GM19035 (cell line): ENCODE results near the gene ZNF212.
A peak's percentile ranks its signal among the peaks of the same experiment; 100 is the strongest.

Source experiments
- ATAC-seq: cut with Tn5 transposase; IDR thresholded peaks from one replicate; pipeline ENCODE4 v1.9.1; 2021; ENCODE audit not compliant: unreplicated experiment

ZNF212 gene

DNA sequence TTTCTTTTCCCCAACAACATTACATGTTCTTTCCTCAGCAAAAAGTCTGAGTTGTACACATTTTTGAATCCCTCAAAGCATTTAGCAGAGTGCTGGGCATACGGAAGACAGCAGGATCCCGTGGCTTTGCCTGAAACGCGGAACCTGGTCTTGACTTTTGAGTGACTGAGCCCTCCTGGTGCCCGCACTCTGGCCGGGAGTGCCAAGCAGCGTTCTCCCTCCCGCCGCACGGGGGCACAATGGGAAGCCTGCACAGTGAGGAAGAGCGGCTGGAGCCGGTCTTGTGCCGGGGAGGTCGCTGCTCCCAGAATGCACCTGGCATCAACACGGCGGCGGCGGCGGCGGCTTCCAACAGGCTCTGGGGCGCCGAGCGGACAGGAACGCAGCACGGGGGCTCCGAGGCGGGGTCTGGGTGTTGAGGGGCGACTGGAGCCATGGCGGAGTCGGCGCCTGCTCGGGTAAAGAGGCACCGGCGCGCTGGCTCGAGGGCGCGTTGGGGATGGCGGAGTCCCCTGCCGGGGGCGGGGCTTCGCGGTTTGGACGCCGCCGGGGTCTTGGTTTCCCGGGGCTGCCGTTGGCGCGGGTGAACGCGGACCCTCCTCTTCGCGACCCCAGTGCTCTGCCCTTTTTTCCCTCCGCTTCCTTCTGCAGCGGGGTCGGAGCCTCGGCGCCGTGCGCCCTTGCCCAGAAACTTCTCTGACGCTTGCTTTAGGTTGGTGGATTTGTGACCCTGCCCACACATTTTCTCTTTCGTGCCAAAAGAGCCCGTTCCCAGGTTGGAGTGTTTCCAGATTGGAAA lies at the start of gene ZNF212:
TSS of gene ZNF212 (plus strand) at position 307 of the 799 bp plus-strand sequence. CDS start at position 435, 128 bp downstream.
- peak; percentile 99 for ATAC-seq

DNA sequence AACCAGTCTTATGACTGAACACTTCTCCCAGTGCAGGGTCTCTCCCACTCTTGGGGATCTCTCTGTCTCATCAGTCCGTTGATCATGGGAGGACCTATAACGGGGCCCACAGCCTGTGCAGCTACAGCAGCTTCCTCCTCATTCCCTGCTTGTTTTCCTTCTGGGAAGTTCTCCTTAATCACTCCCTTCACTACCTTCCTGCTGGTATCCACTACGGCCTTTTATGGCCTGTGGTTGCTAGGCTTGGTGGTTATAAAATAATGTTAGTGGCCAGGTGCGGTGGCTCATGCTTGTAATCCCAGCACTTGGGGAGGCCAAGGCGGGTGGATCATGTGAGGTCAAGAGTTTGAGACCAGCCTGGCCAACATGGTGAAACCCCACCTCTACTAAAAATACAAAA lies 47.6 kb upstream of the ZNF212 start:
- ATAC-seq: no peak

DNA sequence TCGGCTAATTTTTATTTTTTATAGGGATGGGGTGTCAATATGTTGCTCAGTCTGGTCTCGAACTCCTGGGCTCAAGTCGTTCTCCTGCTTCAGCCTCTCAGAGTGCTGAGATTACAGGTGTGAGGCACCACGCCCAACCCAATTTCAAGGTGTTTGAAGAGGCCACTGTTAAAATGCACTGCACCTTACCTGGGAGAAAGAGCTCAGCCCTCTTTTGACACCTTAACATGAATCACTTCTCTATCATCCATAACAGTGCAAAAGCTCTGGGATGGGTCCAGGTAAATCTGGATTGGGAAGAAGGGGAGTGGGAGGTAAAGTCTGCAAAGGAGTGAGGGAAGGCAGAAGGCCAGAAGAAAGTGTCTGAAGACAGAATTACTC lies 44.7 kb upstream of the ZNF212 start:
- ATAC-seq: no peak

DNA sequence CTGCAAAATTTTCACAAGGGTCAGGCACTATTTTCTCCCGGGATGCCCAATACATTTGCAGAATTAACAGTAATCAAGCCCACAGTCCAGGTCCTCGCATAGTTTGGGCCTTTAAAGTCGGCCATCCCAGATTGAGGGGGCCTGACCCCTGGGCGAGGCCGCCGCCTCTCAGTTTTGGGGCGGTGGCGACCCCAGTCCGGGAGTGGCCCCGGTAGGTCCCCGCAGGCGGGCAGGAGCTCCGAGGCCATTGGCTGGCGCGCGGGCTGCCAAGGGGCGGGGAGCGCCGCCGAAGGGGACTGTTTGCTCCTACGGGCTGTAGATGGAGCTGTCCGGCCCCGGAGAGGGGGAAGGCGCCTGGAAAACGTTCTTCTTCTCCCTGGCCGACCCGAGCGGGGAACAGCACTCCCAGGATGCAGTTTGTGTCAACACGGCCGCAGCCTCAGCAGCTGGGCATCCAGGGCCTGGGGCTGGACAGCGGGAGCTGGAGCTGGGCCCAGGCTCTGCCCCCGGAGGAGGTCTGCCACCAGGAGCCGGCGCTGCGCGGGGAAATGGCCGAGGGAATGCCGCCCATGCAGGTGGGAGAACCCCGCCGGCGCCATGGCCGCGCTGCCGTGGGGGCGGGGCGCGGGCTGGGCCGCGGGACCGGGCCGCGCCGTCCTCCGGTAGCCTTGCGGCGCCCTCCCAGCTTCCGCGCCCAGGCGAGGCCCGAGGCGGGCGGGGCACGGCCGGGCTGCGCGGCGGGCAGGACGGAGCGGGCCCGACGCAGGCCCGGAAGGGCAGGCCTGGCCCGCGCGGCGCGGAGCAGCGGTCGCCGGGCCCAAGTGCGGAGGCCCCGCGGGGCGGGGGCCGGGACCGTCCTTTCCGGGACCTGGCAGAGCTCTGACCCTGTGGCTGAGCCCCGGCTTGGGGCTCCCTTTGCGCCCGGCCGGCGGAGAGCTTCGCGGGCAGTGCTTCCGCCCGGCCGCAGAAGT lies 44.0 kb upstream of the ZNF212 start, which contains the start of gene ZNF282:
TSS of gene ZNF282 (plus strand) at position 367 of the 971 bp plus-strand sequence. CDS start at position 411, 44 bp downstream.
- ATAC-seq: peak; percentile 90

DNA sequence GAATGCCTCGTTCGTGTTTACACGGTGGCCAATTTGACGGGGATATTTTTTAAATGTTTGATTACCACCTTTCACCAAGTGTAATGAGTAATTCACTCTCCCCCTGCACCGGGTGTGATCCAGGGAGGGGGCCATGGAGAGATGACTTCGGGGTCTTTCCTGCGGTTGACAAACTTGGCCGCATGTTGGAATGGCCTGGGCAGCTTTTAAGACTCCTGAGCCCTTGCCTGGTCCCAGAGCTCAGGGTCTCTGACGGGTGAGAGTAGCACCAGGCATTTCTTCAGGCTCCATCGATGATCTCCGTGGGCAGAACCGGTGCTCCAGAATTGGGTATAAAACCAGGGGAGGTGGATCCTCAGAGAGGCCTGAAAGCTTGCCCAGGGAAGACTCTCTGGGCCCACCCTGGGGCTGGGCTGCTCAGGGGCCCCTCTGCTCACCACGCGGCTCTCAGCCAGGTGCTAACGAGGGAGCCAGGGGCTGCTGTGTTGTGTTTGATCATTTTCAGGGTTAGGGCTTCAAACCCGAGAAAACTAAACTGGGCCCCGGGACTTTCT lies 43.2 kb upstream of the ZNF212 start:
- peak; percentile 21 for ATAC-seq

DNA sequence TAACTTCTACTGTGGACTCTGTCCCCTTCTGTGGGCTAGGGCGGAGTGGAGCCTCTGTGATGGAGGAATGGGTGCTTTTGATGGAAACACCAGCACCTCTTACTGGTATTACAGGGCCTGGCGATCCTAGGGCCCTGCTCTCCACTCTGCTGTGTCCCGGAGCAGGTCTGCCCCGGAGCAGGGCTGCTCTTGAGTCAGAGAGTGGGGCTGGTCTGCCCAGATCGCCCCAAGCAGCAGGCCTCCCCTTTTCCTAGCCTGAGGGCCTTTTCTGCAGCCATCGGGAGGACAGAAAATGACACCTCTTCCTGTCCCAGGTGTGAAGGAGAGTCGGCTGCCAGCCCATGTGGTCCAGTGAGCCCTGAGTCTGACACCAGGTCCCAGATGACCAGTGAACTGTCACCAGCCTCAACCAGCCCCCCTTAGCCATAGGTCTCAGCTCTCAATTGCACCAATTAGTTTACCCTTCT lies 42.7 kb upstream of the ZNF212 start:
- ATAC-seq: peak; percentile 14

DNA sequence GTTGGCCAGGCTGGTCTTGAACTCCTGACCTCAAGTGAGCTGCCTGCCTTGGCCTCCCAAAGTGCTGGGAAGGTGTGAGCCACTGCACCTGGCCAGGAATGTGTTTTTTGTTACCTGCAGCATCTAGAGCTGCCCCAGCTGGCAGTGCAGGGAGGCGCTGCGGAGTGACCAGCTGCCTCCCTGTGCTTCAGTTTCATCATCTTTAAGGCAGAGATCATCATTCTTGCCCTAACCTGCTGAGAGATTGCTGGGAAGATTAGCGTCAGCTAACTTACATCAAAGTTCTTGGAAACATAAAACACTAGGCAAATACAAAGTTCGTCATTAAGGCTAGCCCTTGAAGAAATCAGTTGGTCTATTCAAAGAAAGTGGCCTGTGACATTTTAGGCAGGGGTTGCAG lies 41.8 kb upstream of the ZNF212 start:
- no peak for ATAC-seq

DNA sequence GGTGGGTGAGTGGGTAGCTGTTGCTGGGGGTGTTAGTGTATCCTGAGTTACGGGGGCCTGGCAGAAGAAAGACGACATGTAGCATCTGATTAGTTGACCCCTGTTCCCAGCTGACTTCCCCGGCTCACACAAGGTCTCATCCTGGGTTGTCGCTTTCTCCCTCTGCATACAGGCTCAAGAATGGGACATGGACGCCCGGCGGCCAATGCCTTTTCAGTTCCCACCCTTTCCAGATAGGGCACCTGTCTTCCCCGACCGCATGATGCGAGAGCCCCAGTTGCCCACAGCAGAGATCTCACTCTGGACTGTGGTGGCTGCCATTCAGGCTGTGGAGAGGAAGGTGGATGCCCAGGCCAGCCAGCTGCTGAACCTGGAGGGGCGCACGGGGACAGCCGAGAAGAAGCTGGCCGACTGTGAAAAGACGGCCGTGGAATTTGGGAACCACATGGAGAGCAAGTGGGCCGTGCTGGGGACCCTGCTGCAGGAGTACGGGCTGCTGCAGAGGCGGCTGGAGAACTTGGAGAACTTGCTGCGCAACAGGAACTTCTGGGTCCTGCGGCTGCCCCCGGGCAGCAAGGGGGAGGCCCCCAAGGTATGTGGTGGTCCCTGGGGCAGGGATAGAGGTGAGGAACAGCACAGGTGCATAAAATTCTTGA lies 41.2 kb upstream of the ZNF212 start:
- ATAC-seq: no peak

DNA sequence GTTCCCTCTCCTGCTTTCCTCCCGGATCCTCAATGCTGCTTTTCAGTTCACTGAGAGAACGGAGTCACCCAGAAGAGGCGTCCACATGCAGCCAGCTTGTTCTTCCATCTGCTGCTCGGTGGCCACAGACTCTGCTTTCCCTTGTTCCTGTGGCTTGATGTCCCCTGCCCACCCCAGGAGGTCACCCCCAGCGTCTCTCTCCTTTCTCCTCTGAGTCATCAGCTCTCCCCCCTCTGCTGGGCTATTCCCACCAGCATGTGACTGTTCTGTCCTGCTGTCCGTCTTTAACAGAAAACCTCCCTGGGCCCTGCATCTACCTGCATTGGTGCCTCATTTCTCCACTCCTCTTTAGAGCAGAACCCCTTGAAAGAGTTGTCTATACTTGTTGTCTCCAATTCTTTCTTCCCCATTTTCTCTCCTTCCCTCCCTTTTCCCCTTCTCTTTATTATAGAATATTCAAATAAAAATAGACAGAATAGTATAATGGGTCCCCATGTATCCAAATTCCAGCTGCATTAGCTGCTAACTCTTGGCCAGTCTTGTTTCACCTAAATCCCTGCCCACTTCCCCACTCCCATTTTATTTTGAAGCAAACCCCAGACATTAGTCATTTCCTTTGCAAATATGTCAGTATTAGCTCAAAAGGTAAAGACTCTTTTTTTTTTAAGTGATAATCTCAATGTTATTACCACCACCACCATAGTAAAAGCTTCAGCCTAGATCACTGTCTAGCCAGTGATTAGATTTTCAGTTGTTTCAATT lies 40.0 kb upstream of the ZNF212 start:
- ATAC-seq: no peak

DNA sequence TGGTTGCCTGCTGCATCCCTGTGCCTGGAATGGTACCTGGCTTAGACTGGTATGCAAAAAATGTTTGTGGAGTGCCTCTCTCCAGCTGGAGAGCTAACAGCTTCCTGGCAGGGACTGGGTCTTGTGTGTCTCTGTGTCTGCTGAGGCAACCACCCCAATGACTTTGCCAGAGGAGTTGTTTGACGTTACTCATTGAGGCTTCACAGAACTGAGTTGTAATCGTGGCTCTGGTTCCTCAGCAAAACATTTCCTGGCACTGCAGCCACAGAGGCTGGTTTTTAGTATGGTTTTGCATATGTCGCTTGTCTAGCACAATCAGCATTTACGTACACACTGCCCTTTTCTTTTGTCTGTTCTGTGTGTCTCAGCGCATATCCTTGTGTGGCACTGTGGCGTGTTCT lies 36.6 kb upstream of the ZNF212 start:
- no peak for ATAC-seq

DNA sequence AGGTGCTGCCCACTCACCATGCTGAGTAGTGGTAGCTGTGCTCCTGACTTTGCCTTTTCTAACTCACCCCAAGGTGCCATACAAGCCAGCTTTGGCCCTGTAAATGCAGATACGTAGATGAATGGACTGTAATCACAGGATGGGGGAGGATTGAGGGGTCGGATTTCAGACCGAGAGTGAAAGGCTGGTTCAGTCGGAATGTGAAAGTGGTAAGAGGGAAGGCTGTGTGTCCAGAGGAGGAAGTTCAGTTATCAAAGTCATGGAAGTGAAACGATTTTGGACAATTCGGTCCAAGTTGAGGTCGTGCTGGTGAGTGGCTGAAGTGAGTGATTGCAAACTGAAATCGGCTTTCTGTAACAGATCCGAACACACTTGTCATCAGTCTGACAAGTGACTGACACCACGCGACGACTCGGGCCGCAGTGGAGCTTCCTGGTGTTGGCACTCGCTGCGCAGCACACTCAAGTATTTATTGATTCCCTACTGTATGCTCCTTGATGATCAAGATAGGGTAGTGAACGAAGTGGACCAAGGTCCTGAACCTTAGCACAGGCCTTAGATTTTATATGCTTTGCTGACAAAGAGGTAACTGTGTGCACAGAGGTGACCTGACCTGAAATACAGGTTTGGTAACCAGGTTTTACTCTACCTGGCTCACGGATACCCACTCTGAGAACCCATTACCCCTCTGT lies 33.6 kb upstream of the ZNF212 start:
- no peak for ATAC-seq

DNA sequence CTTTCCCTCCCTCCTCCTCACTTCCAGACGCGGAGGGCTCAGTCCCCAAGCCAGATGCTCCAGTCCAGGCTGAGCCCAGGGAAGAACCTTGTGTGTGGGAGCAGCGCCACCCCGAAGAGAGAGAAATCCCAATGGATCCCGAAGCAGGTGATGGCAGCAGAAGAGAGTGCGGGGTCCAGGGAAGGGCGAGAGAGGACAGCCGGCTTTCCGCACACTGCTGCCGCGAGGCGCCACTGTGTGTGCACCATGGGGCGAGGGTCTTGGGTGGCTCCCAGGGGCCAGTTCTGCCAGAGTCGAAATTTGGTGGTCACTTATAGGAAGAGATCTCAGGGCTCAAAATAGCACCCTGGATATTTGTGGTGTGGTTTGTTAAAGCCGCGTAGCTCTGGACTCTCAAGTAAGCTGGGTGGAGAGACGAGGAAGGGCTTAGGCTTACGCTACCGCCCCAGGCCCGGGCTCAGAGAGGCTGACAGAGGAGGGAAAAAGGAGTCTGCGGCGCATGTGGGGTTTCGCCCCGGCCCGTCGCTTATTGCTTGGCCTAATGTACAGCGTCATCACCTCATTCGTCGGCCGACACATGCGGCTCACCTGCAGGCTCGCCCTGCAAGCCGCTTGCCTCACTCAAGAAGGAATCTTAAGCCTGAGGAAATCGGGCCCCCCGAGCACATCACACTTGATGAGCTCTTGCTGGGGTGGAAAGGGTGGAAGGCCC lies 32.0 kb upstream of the ZNF212 start:
- no peak for ATAC-seq

DNA sequence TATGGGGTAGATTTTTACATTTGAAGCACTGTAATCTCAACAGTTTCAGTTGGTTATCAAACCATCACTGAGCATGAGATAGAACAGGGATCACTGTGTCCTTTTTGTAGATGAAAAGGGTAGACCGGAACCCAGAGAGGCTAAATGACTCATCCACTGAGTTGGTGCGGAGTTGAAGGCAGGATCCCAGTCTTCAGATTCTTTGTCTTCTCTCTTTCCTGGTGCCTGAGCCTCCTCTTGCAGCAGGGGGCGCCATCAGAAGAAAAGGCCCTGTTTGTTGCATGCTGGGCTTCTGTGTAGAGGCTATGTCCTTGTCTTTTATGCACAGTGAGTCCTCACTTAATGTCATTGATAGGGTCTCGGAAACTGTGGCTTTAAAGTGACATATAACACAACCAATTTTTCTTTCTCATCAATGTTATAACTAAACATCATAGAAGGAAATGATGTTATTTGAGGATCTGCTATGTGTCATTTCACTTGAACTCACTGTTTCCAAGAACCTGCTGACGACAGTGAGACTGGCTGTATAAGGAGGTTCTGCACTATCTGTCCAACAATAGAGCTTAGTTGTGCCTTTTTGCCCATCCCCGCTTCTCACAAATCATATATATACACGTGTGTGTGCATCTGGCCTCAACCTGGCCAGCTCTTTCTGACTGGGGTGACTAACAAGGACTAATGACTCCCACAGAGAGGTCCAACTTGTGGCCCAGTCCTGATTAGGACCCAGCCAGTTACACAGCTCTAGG lies 29.8 kb upstream of the ZNF212 start:
- ATAC-seq: no peak

DNA sequence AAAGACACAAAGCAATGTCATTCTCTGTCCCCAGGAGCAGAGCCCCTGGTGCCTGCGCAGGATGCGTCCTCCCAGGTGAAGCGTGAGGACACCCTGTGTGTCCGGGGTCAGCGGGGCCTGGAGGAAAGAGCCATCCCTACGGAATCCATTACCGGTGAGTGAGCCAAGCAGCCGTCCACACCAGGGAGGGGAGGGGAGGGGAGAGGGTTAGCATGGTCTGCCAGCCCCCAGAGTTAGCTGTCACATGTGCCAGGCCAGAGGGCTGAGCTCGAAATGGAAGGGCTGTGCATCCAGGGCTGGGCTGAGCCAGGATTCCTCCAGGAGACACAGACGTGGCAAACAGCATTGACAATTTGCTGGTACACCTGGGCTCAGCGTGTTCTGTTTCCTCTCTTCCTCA lies 28.9 kb upstream of the ZNF212 start:
- ATAC-seq: no peak

DNA sequence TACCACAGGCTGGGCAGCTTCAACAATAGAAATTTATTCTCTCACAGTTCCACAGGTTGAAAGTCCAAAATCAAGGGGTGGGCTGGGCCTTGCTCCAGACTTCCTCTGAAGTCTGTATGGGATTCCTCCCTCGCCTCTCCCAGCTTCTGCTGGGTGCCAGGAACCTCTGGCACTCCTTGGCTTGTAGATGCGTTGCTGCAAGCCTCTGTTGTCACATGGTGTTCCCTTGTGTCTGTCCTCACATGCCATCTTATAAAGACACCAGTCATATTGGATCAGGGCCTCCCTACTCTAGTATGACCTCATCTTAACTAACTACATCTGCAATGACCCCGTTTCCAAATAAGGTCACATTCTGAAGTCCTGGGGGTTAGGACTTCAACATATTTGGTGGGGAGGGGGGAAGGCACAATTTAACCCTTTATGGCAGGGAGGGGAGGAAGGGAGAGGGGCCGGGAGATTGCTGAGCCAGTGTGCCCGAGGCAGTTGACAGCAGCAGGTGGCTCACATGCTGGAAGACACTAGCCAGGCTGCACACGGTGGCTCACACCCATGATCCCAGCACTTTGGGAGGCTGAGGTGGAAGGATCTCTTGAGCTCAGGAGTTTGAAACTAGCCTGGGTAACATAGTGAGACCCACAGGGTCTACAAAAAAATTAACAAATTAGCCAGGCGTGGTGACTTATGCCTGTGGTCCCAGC lies 25.3 kb upstream of the ZNF212 start:
- no peak for ATAC-seq

DNA sequence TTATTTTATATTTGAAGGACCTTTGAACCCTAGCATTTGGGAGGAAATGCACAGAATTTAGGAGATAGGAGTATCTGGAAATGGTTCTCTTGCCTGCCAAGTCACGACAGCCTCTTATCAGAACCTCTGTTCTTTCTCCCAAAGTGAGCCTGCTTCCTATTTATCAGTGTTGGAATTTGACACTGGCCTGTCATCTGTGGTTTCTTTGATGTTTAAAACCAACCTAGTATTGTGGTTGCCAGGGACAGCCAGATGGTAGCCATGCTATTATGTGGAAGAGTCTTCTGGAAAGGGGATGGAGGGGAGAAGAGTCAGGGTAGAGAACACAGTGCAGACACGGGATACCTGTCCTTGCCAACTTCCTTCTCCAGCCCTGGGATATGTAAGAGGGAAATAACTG lies 23.0 kb upstream of the ZNF212 start:
- ATAC-seq: no peak

DNA sequence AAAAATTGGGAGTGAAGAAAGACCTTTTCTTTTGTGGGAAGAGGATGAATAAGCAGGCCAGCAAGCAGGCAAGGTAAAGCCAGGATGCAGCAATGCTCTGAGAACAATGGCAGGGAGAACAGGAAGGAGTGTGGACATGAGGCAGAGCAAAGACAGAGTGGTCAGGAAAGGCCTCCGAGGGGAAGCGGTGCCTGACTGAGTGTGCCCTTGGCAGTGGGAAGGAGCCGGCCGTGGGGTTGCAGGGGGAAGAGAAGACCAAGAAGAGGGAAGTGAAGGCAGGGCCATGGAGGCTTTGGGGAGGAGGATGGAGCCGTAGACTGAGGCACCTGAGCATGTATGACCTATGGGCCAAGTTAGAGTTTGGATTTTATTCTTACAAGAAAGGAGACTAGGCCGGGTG lies 21.9 kb upstream of the ZNF212 start:
- no peak for ATAC-seq
